22Rv1 (cell line): ENCODE results near the gene TNFRSF12A.

Experiments used
- CTCF ChIP-seq: fragments of 450-650 bp; IDR thresholded peaks from 2 replicates; pipeline ENCODE4 v1.5.1; 2017; ENCODE audit warnings: mild to moderate bottlenecking
- ZFX ChIP-seq: fragments of 450-650 bp; IDR thresholded peaks from 2 replicates; pipeline ENCODE4 v1.6.1; 2017; ENCODE audit warnings: antibody characterized with exemption, borderline replicate concordance

- TF ChIP-seq CTCF, result no peak
- TF ChIP-seq ZFX, result no peak
Observed at GRCh38 chr16:3013491-3013951, 6.6 kb upstream of the TNFRSF12A start.
